HepG2 (cell line): ENCODE data around the gene TOPBP1. TPM values are rescaled to one million over a fixed set of nuclear protein-coding genes. Genes with fewer than 3 reads are reported as not detected.

Experiments
- ATAC-seq: fragments of 200-7000 bp; cut with Tn5 transposase; 3 replicates; pipeline ENCODE4 v1.9.1; 2020; ENCODE audit warnings: mild to moderate bottlenecking, moderate library complexity
- BruUV-seq: library from RNA; stranded (reverse); fragments of 400-500 nt; replicated peaks from 2 replicates; lab custom pipeline; 2021; lab: Mats Ljungman, UMichigan
- CTCF ChIA-PET: fragments of 300-600 bp; formaldehyde crosslinking; extraction: SDS; loops from one replicate; lab custom pipeline; 2021; ENCODE audit warnings: low total read pairs, inconsistent platforms, low intra/inter-chr PET ratio; lab: Yijun Ruan, JAX
- POLR2A ChIA-PET: fragments of 350-600 bp; sonication (Branson Sonifier 250); formaldehyde crosslinking; loops from one replicate; lab custom pipeline; 2020; ENCODE audit warnings: antibody characterized with exemption, inconsistent platforms; lab: Yijun Ruan, JAX
- DNase-seq: peaks from one replicate; pipeline ENCODE4 v3.0.0-alpha.2; 2015; ENCODE audit warnings: low spot score
- FAIRE-seq: peaks from 3 replicates; lab custom pipeline; 2011; peaks lifted over from hg19 to GRCh38; lab: Jason Lieb, UNC
- H2AFZ ChIP-seq: one replicate; pipeline ENCODE4 v1.6.1; 2011; ENCODE audit warnings: low read length, inconsistent platforms
- H3K27ac ChIP-seq: fragments of 300-600 bp; 3 replicates; pipeline ENCODE4 v1.8.0; 2011; ENCODE audit warnings: mixed run types, mild to moderate bottlenecking, mixed read lengths, low read length, inconsistent platforms; ENCODE audit not compliant: insufficient read depth; ENCODE audit errors: extremely low read length
- H3K27me3 ChIP-seq, 2 experiments: fragments of 200-600 bp in 1 of 2; 2 replicates in 1 of 2; 3 replicates in 1 of 2; pipeline versions ENCODE4 v1.6.0 to v1.8.0; 2011; ENCODE audit warnings: low read length in 2 of 2, mild to moderate bottlenecking in 2 of 2, moderate library complexity in 2 of 2, inconsistent platforms in 1 of 2; ENCODE audit not compliant: insufficient read depth in 2 of 2, control insufficient read depth in 1 of 2
- H3K36me3 ChIP-seq, 2 experiments: fragments of 200-600 bp in 1 of 2; replicated peaks in 1 of 2; 2 replicates in 1 of 2; 3 replicates in 1 of 2; pipeline versions ENCODE4 v1.5.1 to v1.8.0; 2011; ENCODE audit warnings: low read length in 2 of 2, inconsistent platforms in 1 of 2; ENCODE audit not compliant: insufficient read depth in 2 of 2, control insufficient read depth in 1 of 2
- H3K4me1 ChIP-seq: 2 replicates; pipeline ENCODE4 v1.5.1; 2012; ENCODE audit warnings: low read length, inconsistent platforms; ENCODE audit not compliant: insufficient read depth
- H3K4me2 ChIP-seq: 2 replicates; pipeline ENCODE4 v1.6.0; 2011; ENCODE audit warnings: low read depth, low read length, inconsistent platforms
- H3K4me3 ChIP-seq, 3 experiments: fragments of 200-600 bp in 1 of 3; sonication (generic), shearing (Covaris generic) in 1 of 3; replicated peaks in 1 of 3; 2 replicates each; pipeline ENCODE4 v1.5.1; 2011 to 2016; ENCODE audit warnings: low read length in 3 of 3, inconsistent platforms in 2 of 3, low read depth in 2 of 3, mild to moderate bottlenecking in 2 of 3, control low read depth in 1 of 3, mixed read lengths in 1 of 3; ENCODE audit not compliant: insufficient read depth in 1 of 3
- H3K79me2 ChIP-seq: one replicate; pipeline ENCODE4 v1.6.1; 2011; ENCODE audit warnings: low read length, inconsistent platforms; ENCODE audit not compliant: insufficient read depth
- H3K9ac ChIP-seq: 2 replicates; pipeline ENCODE4 v1.6.0; 2011; ENCODE audit warnings: mild to moderate bottlenecking, low read depth, low read length, inconsistent platforms; ENCODE audit not compliant: insufficient read depth
- H3K9me3 ChIP-seq: 2 replicates; pipeline ENCODE4 v1.5.1; 2012; ENCODE audit warnings: mild to moderate bottlenecking, low read length
- H4K20me1 ChIP-seq: 2 replicates; pipeline ENCODE4 v1.6.0; 2011; ENCODE audit warnings: inconsistent platforms, mild to moderate bottlenecking, low read length, moderate library complexity; ENCODE audit not compliant: insufficient read depth
- ARID3A ChIP-seq: IDR thresholded peaks from 2 replicates; pipeline ENCODE4 v1.6.1; 2012; ENCODE audit warnings: low read depth, low read length, improper control_type of control experiment
- ATF4 ChIP-seq, 2 experiments: fragments of 450-650 bp in 1 of 2; sonication (generic) in 1 of 2; formaldehyde crosslinking; IDR thresholded peaks; 2 replicates each; pipeline versions ENCODE4 v1.5.0 to v1.8.0; 2020 to 2022; ENCODE audit warnings: mild to moderate bottlenecking in 1 of 2, missing genetic modification reagents in 1 of 2
- DMTF1 ChIP-seq: sonication (generic); formaldehyde crosslinking; IDR thresholded peaks from 2 replicates; pipeline ENCODE4 v1.4.0; 2020; ENCODE audit warnings: mild to moderate bottlenecking, missing genetic modification reagents
- NFYC ChIP-seq: IDR thresholded peaks from 2 replicates; pipeline ENCODE4 v1.6.1; 2016; ENCODE audit warnings: missing genetic modification reagents, missing compliant biosample characterization
- PHB2 ChIP-seq: fragments of 450-650 bp; IDR thresholded peaks from 2 replicates; pipeline ENCODE4 v1.6.1; 2018; ENCODE audit not compliant: partially characterized antibody
- RFXANK ChIP-seq: IDR thresholded peaks from 2 replicates; pipeline ENCODE4 v1.6.1; 2016
- SAFB2 ChIP-seq: sonication (generic); formaldehyde crosslinking; IDR thresholded peaks from 2 replicates; pipeline ENCODE4 v1.5.1; 2020; ENCODE audit warnings: missing genetic modification reagents, low read depth, mild to moderate bottlenecking, borderline replicate concordance
- XBP1 ChIP-seq: sonication (generic); formaldehyde crosslinking; IDR thresholded peaks from 2 replicates; pipeline ENCODE4 v1.5.0; 2020; ENCODE audit warnings: missing genetic modification reagents
- ZBTB8A ChIP-seq: sonication (generic); formaldehyde crosslinking; IDR thresholded peaks from 2 replicates; pipeline ENCODE4 v1.4.0; 2020; ENCODE audit warnings: mild to moderate bottlenecking, low read depth, missing genetic modification reagents, borderline replicate concordance
- ZNF549 ChIP-seq: sonication (generic); formaldehyde crosslinking; IDR thresholded peaks from 2 replicates; pipeline ENCODE4 v1.5.0; 2020; ENCODE audit warnings: missing genetic modification reagents
- ZNF629 ChIP-seq: sonication (generic); formaldehyde crosslinking; conservative IDR thresholded peaks from 2 replicates; pipeline ENCODE4 v1.5.0; 2020; ENCODE audit warnings: missing genetic modification reagents
- ZNF839 ChIP-seq: sonication (generic); formaldehyde crosslinking; IDR thresholded peaks from 2 replicates; pipeline ENCODE4 v1.4.0; 2020; ENCODE audit warnings: missing genetic modification reagents, mild to moderate bottlenecking, borderline replicate concordance
- ZSCAN29 ChIP-seq: sonication (generic); formaldehyde crosslinking; conservative IDR thresholded peaks from 2 replicates; pipeline ENCODE4 v1.4.0; 2020; ENCODE audit warnings: mild to moderate bottlenecking, missing genetic modification reagents
- WGBS: methylation state at CpG from one replicate; pipeline ENCODE4 v1.1.6; 2017; ENCODE audit warnings: low lambda C conversion rate; 5-methylcytosine and 5-hydroxymethylcytosine counted together
- in situ Hi-C: cut with HindIII; loops from 2 replicates; pipeline ENCODE4 v1.10.0; 2017; ENCODE audit warnings: low pct_unique_long_range_greater_than_20kb; ENCODE audit not compliant: extremely low pct_ligation_motif_present
- intact Hi-C: fragments of 100-400 bp; cut with micrococcal nuclease; formaldehyde crosslinking; loops from one replicate; pipeline ENCODE4 v1.10.0; 2022; ENCODE audit not compliant: unreplicated experiment
- polyA plus RNA-seq, 8 experiments: library from polyadenylated mRNA; depleted of rRNA in 3 of 8; stranded (reverse) in 7 of 8; unstranded in 1 of 8; fragments of >200 nt; fragmentation: Illumina TruSeq in 4 of 8; extraction: Trizol in 4 of 8; gene quantifications; 2 replicates each; pipeline versions ENCODE4 v1.2.1 to v1.2.3, GENCODE V29; 2011 to 2016; ENCODE audit warnings: low read depth in 4 of 8, missing spikeins in 1 of 8, mixed read lengths in 1 of 8; ENCODE audit not compliant: insufficient read depth in 1 of 8
- total RNA-seq, 5 experiments: library from RNA; depleted of rRNA; stranded (reverse); fragments of >200 nt; fragmentation: Illumina TruSeq; extraction: Trizol; gene quantifications; 2 replicates each; pipeline ENCODE4 v1.2.3, GENCODE V29; 2016; ENCODE audit warnings: low read depth in 1 of 5
- TF ChIP-seq, protein P1 (sequence below): sonication (generic); formaldehyde crosslinking; IDR thresholded peaks from 2 replicates; pipeline ENCODE4 v1.8.1; 2023; ENCODE audit warnings: missing genetic modification reagents, inconsistent platforms, borderline replicate concordance
- TF ChIP-seq, protein P2 (sequence below): sonication (generic); formaldehyde crosslinking; IDR thresholded peaks from 2 replicates; pipeline ENCODE4 v1.9.0; 2021; ENCODE audit warnings: missing genetic modification reagents, borderline replicate concordance

Gene TOPBP1
- total and polyA plus RNA-seq, 2 of the 13 experiments (the other 11 are each of a cell fraction or from before 2014, with no cell fraction given), result 24.3 to 42.9 TPM

GRCh38 chr3:133578548-133579191, 83.1 kb downstream of the TOPBP1 start (continued):
- TF ChIP-seq NFYC, result no peak
- TF ChIP-seq RFXANK (CRISPR knock-in tag), result no peak
- TF ChIP-seq ZSCAN29 (CRISPR knock-in tag), result no peak
- TF ChIP-seq ZNF839 (CRISPR knock-in tag), result no peak
- TF ChIP-seq XBP1 (CRISPR knock-in tag), result no peak
- 0 out of 4 replicates have a peak, but pooled peaks of 1 of the 2 experiments have one; percentile 47 for TF ChIP-seq ATF4 (CRISPR knock-in tag; IDR thresholded peaks at IDR 0.05)
- peak; percentile 70 for TF ChIP-seq ARID3A

DNA sequence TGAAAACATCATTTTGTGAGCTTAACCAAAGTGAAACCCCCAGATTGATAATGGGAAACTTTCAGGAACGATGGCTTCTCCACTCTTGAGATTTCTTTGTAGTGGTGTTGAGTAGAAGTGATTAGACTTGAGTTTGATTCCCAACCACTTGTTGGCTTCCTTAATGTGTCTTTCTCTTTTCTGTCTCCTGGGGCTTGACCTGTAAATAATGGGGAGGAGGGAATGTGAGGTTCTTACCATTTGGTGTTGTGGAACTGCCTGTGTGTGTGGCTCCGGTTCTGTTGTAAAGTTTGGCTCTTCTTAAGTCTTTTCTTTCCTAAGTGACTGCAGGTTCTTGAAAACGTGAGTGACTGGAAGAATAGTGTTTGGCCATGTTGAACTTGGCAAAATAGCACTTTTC, 85.6 kb downstream of the TOPBP1 start:
- POLR2A ChIA-PET, result interaction anchor here (1.3 to 2.7 kb wide), 2 partner anchors 11 to 15 kb away, joined by 3 to 7 read pairs; no protein-coding TSS in a partner anchor
- H3K9ac ChIP-seq, result peak overlapping the region; percentile 91; the same call in 1 of the 2 replicates
- no peak for TF ChIP-seq DMTF1 (CRISPR knock-in tag)
- no peak for TF ChIP-seq ZNF629 (CRISPR knock-in tag)
- no peak for TF ChIP-seq PHB2
- no peak for TF ChIP-seq SAFB2 (CRISPR knock-in tag)
- TF ChIP-seq, protein P1, sequence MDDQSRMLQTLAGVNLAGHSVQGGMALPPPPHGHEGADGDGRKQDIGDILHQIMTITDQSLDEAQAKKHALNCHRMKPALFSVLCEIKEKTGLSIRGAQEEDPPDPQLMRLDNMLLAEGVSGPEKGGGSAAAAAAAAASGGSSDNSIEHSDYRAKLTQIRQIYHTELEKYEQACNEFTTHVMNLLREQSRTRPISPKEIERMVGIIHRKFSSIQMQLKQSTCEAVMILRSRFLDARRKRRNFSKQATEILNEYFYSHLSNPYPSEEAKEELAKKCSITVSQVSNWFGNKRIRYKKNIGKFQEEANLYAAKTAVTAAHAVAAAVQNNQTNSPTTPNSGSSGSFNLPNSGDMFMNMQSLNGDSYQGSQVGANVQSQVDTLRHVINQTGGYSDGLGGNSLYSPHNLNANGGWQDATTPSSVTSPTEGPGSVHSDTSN (CRISPR knock-in tag), result no peak
- TF ChIP-seq ZNF549 (CRISPR knock-in tag), result no peak
- TF ChIP-seq, protein P2, sequence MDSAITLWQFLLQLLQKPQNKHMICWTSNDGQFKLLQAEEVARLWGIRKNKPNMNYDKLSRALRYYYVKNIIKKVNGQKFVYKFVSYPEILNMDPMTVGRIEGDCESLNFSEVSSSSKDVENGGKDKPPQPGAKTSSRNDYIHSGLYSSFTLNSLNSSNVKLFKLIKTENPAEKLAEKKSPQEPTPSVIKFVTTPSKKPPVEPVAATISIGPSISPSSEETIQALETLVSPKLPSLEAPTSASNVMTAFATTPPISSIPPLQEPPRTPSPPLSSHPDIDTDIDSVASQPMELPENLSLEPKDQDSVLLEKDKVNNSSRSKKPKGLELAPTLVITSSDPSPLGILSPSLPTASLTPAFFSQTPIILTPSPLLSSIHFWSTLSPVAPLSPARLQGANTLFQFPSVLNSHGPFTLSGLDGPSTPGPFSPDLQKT, result no peak
- TF ChIP-seq ZBTB8A (CRISPR knock-in tag), result no peak

More for the DNA sequence above, 85.6 kb downstream of the TOPBP1 start:
- Histone ChIP-seq H3K4me1 (peaks cover 58% of the 10 kb centered on the region), H3K4me3 (peak overlapping the region in 2 of 3 experiments; percentile 80 to 81; a peak in 3 of 6 replicates), H4K20me1 (peaks cover 45% of the 10 kb centered on the region), H3K9me3 (no peaks in the 10 kb centered on the region), H3K79me2 (peaks cover 60% of the 10 kb centered on the region), H3K27ac (no peak overlapping the region), H3K36me3 (peaks cover 0 to 29% of the 10 kb centered on the region in 2 experiments; a peak in 3 of 5 replicates), H3K27me3 (no peaks in the 10 kb centered on the region), H2AFZ (no peak overlapping the region), H3K4me2 (peak overlapping the region; percentile 78)
- WGBS, result 77% methylated on average over 3 of the region's 3 CpGs
- no peak for FAIRE-seq
- no peak for ATAC-seq
- intact Hi-C loops (loop anchor here (5.0 to 10.0 kb wide), 3 partner anchors 134 to 851 kb away; partner anchors contain the start of gene NPHP3), in situ Hi-C loops (loop anchor here (10.0 kb wide), 1 partner anchor 111 kb away; no protein-coding TSS in a partner anchor)
- no TSS peak for BruUV-seq
- CTCF ChIA-PET, result no interaction called here
- no peak for DNase-seq
